H1 (cell line): ENCODE measurements around the gene IL1RAPL1. TPM values are rescaled to one million over a fixed set of nuclear protein-coding genes. Genes with fewer than 3 reads are reported as not detected.

ENCODE experiments used
- ASH2L ChIP-seq: fragments of 200-600, 300-600 bp; sonication (generic); IDR thresholded peaks from one replicate; pipeline ENCODE4 v1.7.1; 2017; ENCODE audit warnings: low read length
- CBX5 ChIP-seq: fragments of 300-800, 300-1000 bp; sonication (generic); IDR thresholded peaks from 2 replicates; pipeline ENCODE4 v1.7.1; 2016; ENCODE audit warnings: antibody characterized with exemption, low read length, low read depth
- CHD7 ChIP-seq: fragments of 300-600 bp; sonication (generic); IDR thresholded peaks from 2 replicates; pipeline ENCODE4 v1.7.1; 2012; ENCODE audit warnings: low read length, moderate library complexity, mild to moderate bottlenecking, inconsistent platforms; ENCODE audit not compliant: insufficient replicate concordance
- FOSL1 ChIP-seq: IDR thresholded peaks from 2 replicates; pipeline ENCODE4 v1.6.1; 2011; ENCODE audit warnings: mild to moderate bottlenecking, low read depth, low read length, moderate library complexity; ENCODE audit not compliant: insufficient read depth
- TAF1 ChIP-seq: IDR thresholded peaks from 2 replicates; pipeline ENCODE4 v1.6.1; 2011; ENCODE audit warnings: mild to moderate bottlenecking, low read depth, low read length
- polyA plus RNA-seq, 7 experiments: library from polyadenylated mRNA; depleted of rRNA in 3 of 7; stranded (reverse) in 5 of 7; unstranded in 2 of 7; fragments of >200 nt in 5 of 7; fragments of 200-250 nt in 2 of 7; gene quantifications; 1 replicate in 5 of 7; 2 replicates in 1 of 7; 4 replicates in 1 of 7; pipeline versions ENCODE4 v1.2.1 to v1.2.3, GENCODE V29; 2011 to 2013; ENCODE audit warnings: missing spikeins in 2 of 7, mixed read lengths in 2 of 7
- total RNA-seq: library from RNA; stranded (reverse); fragmentation: NEBNext Ultra II Directional; extraction: Animal tissue kit (Norgen Biotek cat#: 25700); gene quantifications from 2 replicates; pipeline ENCODE4 v1.2.1, GENCODE V29; 2021

Gene IL1RAPL1
- total and polyA plus RNA-seq, 2 of the 8 experiments (the other 6 are each of a cell fraction or from before 2014, with no cell fraction given) = 0.11 to 0.35 TPM

GRCh38 chrX:29242856-29243255 lies 655.6 kb downstream of the IL1RAPL1 start (continued):
- TF ChIP-seq CHD7 (no peak), TAF1 (no peak), ASH2L (no peak), FOSL1 (no peak), CBX5 (no peak)
